ENCODE data around the gene OSTF1.

The OSTF1 gene

DNA sequence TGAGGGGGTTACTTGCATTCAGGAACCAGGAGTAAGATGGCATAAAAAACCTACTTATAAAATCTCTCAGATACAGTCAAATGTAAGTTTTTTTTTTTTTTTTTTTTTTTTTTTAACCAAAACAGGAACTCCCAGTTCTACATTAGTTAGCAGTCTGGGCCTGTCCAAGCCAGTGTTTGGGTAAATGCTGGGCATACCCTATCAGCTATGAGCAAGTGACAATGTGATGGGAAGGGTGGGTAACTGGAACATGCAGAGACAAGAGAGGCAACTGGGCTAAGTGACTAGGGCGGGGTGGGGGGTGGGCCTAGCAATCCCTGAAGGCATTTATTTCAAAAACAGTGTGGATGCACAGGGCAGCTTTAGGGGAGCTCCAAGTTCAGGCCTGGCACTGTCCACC, 2.7 kb upstream of the OSTF1 start:
- no peak for DNase-seq

DNA sequence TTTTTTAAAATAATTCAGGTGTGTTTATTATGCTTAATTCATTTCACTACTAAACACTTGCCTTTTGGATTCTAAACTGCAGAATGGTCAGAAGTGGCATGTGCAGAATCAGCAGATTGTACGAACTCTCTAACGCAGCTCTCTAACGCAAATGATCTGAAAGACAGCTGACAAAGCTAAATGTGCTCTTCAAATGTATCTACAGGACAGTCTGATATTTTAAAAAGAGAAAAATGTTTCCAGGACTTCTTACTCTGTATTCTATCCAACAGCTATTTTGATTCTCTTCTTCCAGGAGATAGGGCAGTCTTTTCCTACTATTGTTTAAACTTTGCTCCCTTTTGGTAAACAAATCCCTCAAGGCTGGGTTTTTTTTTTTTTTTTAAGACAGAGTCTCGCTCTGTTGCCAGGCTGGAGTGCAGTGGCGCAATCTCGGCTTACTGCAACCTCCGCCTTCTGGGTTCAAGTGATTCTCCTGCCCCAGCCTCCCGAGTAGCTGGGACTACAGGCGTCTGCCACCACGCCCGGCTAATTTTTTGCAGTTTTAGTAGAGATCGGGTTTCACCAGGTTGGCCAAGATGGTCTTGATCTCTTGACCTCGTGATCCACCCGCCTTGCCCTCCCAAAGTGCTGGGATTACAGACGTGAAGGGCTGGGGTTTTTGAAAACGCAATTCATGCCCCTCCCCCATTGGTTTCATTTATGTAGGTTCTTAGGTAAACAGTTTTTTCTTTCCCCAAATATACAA, 1.6 kb upstream of the OSTF1 start:
- DNase-seq: no peak

DNA sequence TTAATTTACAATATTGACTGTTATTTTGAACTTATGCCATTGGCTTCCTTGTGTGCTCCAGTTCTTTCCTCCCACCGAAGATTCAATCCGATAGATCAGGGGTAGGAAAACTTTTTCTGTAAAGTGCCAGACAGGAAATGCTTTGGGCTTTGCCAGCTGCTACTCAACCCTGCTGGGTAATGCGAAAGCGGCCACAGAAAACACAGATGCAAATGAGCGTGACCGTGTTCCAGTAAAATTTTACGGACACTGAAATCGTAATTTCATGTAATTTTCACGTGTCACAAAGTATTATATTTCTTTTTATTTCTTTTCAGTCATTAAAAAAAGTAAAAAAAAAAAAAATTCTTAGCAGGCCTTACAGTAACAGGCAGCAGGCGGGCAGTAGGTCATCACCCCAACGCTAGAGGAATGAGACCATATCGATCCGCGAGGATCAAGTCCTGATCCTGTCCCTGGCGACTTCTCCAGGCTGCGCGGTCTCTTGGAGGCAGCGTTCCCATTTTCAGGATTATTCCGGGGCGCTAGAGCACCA, 958 bp upstream of the OSTF1 start:
- DNase-seq: peak; percentile 60

DNA sequence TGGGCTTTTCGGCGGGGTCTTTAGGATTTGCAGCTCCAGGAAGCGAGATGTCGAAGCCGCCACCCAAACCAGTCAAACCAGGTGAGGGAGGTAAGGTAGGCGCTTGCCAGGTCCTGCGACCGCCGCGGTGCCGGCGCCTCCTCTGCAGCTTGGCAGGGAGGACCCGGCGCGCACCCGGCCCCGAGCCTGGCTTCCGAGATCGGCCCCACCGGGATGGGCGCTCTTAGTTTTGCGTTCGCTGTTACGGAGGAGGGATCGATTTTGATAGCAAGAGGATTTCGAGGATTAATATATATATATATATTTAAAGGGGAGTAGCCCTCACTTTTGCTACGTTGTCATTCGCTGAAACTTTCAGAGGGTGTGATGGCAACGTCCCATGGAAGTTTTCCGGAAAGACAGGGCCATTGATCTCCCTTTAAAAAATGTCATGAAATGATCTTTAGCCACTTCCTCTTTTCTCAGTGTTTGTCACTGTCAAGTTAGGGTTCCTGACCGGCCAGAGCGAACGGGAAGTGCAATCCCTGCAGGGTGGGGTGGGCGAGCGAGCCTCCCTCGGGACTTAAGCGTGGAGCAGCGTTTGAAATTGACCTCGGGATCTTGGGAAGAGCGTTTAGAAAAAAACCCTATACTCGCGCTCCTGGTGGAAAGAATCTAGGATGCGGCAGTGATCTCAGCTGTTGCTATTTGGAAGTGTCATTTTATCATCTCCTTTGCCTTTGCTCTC, 495 bp downstream of the OSTF1 start:
- DNase-seq: peak; percentile 19

DNA sequence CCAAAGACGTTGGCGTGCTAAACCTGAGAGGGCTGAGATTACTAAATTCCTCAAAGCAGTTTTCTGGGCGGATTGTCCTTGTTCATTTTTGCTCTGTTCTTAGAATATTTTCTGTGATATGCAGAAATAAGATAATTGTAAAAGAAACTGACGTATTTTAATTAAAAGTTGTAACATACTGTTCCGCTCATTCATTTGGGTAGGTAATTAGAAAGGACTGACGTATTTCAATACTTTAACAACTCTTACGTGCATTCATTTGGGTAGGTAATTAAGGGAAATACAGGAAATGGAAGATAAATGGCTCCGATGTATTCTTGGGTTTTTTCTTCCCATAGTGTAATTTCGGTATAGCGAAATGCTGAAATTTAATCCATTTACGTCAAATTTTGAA, 1.1 kb downstream of the OSTF1 start:
- DNase-seq: no peak

DNA sequence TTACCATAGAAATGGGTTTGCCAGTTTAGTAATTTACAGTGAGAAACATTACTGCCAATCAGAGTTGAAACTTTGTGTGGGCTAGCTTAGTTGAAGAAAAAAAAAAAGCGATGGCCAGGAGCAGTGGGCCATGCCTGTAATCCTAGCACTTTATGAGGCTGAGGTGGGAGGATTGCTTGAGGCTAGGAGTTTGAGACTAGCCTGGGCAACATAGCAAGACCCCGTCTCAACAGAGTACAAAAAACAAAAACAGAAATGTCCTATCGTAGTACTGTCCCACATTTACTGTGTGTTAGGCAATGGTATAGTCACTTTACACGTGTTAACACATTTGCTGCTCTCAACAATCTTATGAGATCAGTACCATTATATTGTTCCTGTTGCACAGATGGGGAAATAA, 2.3 kb downstream of the OSTF1 start:
- DNase-seq: no peak

DNA sequence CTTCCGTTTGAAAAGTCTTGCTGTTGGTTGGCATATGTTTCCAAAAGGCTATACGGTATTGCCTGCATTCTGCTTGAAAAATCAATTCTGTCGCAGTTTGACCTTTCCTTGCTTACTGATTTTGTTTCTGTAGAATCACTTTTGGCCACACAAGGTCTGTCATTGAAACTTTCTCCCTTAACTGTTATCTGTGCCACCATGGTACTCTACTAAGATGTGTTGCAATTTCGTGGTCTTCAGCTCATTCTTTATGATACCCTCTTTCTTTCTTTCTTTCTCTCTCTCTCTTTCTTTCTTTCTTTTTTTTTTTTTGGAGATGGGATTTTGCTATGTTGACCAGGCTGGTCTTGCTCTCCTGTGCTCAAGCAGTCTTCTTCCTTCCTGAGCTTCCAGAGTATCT, 4.5 kb downstream of the OSTF1 start:
- DNase-seq: no peak

DNA sequence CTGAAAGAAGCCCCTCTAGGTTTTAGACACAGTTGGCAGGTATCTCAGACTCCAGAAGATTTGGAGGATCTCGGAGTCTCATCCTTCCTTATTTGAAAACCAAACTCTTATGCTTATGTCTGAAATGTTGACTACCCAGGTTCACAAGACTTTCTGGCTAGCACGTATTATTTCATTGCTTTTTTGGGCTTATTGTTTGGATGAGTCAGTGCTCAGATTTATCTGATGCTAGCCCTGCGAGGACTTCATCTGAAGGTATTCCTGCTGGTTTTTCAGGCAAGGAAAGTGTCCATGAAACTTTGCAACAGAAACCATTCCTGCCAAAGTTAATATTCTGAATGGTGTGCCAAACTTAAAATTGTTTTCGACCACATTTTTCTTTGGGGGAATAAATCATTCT, 8.5 kb downstream of the OSTF1 start:
- DNase-seq: no peak

DNA sequence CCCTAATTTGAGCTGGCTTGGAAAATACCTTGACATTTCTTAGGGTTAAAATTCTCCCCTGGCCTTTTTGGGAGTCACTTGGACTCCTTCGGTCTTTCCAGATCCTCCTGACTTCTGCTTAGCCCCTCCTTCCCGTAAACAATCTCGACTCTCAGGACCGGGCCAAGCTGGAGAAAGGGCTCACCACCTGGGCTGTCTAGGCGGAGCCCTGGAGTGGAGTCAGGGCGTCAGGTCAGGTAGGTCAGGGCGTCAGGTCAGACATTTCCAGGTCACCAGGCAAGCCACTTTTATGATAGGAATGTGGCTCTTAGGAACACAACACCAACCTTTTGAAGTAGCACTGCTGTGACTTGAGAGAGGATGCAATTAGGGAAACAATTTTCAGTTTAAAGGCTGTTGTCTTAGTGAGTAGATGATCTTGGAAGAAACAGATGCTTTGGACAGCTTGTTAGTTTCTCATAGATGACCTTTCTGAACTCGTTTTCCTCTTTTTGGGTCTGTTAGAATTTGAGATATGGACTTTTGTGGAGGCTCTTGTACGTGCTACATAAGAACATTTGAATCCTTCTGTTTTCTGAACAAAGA, 12.8 kb downstream of the OSTF1 start:
- DNase-seq: no peak

DNA sequence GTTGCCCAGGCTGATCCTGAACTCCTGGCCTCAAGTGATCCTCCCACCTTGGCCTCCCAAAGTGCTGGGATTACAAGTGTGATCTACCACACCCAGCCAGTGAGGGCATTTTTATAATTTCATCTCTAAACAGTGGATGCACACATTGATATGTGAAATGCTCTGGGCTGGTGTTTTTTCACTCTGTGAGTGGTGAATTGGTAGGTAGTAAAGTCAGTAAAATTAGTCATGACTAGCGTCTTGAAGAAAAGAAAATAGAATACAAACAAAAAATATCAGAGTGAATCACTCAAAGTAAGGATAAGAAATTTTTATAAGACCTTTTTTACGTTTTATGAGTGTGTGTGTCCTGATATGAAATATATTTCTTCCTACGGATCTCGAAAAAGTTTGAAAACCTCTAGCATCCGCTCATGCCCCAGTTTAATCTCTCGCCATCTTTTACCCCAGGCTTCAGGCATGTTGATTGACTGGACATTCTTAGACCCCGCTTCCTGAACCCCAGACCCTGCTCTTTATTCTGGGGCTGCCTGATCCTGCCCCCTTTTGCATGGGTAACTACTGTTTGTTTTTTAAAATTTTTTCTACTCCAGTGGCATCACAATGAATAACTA, 14.0 kb downstream of the OSTF1 start:
- no peak for DNase-seq

DNA sequence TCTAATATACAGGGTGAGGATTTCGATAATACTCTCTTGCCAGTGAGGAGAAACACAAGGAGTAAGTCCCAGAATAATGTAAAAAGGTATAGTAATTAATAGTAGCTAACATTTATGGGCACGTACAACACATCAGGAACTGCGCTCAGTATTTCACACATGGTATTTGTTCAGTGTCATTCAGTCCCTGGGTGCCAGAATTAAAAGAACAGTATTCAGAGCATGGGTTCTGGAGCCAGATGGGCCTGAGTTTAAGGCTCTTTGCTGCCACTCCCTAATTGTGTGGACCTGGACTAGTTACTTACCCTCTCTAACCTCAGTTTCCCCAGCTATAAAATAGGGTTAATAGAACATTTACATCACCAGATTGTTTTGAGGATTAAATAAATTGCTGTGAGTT, 16.3 kb downstream of the OSTF1 start:
- DNase-seq: no peak

DNA sequence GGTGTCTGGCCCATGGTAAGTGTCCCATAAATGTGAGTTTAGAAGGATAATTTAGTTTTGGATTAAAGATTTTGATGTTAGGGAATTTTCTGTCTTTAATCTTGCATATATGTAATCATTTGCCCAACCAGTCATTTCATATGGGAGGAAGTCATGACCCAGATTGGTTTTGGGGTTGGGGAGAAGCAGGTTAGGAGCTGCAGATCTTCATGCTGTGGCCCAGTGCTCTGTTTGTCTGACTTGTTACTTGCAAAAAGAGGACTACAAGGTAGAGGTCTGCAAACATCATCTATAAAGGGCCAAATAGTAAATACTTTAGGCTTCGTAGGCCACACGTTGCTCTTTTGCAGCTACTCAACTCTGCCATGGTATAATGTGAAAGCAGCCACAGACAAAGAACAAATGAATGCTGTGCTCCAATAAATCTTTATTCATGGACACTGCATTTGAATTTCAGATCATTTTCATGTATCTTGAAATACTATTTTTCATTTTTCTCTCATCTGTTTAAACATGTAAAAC, 16.8 kb downstream of the OSTF1 start:
- no peak for DNase-seq

DNA sequence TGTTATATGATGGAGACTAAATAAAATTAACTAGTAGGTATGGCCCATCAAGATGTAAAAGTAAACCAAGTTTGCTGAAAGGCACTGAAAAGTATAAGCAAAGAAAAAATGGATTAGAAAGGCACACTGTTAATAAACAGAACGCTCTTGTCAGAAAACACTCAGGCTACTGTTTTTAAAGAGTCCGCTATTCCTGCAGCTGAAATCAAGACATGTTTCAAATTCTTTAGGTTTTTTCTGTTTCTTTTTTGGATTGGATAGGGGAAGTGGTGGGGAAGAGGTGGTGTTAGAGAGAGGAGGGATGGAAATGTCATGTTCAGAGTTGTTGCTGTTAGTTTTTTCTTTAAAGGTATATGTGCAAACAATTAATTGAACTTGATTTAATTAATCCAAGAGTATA, 17.5 kb downstream of the OSTF1 start:
- no peak for DNase-seq

DNA sequence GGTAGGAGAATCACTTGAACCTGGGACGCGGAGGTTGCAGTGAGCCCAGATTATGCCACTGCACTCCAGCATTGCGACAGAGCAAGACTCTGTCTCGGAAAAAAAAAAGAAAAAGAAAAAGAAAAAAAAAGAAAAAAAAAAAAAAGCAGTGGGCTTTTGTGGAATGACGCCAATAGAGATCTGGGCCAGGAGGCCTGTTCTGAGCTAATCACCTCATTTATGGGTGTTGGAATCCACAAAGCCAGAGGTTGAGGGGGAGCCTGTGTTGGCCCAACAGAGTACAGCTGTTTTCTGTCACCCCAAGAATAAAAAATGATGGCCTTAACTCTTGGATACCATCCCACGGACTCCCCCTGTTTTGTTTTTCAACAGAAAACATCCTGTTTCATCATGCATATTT, 18.5 kb downstream of the OSTF1 start:
- no peak for DNase-seq

DNA sequence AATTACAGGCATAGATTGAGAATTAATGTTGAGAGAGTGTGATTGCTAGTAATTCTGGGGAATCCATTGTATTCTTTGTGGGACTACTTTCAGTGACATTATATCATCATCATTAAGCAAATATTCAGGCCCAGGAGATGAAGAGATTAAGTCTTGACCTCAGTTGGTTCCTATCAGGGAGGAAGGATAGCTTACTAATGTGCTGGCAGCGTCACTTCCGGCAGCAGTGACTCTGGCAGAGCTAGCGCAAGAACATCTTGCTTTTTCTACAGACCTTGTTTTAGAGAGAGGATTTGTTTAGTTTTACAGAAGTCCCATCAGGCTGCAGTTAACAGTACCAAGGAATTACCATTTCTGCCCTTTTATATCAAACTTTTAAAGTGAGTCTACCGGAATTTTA, 20.3 kb downstream of the OSTF1 start:
- peak; percentile 36 for DNase-seq

DNA sequence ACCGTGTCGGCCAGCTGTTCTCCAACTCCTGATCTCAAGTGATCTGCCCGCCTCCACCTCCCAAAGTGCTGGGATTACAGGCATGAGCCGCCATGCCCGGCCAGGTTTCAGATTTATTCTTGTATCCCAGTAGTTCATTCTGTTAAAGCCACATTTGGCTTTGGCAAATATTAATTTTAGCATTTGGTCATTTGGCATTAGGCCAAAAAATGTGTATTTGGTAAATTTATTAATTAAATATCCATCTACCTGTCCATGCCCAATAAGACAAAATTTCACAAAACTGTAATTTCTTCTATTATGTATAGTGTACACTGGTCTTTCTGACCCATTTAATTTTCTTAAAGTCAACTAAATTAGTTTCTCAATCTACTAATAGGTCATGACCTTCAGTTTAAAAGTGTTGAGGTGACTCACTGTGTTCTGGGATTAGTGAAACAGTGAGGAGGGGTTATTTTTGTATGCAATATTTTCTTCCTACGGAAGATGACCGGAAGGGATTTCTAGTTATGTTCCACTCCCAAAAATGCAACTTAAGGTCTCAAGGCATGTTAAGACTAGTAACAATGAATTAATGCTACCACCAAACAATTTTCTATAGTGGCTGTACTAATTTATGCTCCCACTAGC, 21.0 kb downstream of the OSTF1 start:
- no peak for DNase-seq

DNA sequence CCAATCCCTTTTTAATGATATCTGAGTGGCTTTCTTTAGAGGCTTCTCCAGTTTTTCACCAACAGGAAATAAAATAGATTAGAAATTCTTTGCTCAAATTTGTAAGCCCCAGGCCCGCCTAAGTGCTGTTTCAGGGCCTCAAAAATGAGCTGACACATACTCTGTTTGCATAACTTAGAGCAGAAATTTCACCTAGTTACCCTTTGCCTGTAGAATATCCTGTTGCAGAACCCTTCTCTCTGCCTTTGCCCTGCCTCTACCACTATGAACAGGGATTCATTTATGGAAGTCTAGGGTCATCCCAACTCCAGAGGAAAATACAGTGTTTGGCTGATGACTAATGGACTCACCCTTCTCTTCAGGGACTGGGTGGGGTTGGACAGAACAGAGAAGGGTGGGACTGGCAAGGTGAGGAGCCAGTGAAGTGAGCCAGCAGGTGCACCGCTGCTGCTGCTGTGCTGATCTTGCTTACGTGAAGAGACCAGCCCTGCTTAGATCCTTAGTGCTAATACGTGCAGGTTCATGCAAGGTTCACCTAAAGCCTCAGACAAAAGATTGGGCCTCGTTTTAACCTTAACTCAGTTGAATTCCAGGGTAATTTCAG, 22.8 kb downstream of the OSTF1 start:
- DNase-seq: no peak

DNA sequence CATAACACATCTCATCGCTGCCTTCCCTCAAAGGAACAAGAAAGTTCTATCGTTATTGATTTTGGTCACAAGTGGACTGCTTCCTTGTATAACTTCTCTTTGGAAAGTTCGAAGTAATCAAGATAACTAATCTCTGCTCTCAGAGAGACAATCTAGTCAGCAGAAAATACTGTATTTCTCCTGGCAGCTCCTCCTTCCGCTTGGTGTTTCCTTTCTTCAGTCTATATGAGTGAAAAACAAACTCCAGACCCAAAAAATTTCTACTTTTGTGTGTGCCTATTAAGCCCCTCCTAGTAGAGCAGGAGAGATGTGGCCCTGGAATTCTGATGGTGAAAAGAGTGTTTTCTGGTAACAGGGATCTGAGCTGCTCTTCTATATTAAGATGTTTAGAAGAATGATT, 24.5 kb downstream of the OSTF1 start:
- no peak for DNase-seq

DNA sequence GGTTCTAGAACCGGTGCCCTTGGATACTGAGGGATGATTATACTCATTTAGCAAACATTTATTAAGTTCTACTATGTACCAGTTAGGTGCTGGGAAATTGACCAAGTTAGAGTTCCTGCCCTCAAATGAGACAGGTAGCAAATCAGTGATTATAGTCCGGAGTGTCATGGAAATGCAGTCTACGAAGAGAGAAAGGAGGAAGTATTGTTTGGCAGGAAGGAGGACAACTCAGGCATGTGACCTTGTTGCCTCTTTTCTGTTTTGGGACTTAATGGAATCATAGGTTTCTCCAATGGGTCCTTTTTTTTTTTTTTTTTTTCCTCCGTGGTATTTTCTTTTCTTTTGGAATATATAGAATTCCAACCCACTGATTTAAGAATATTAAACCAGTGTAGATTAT, 28.0 kb downstream of the OSTF1 start:
- no peak for DNase-seq

DNA sequence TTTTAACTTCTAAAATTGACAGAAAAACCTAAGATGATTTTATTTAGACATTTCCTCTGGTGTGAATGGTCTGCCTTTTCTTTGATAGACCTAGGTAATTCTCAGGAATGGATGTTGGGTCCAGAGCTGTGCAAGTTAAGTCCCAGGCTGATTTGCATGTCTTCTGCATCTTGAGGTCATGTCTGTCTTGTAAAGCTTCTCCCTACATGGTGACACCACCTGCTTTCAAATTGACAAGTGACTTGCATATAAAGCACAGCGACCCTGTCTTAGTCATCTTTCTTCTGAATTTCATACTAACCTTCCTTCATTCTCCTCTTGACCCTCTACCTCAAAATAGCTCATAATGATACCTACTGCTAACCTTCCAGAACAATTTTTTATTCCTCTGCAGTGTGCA, 29.2 kb downstream of the OSTF1 start:
- no peak for DNase-seq

DNA sequence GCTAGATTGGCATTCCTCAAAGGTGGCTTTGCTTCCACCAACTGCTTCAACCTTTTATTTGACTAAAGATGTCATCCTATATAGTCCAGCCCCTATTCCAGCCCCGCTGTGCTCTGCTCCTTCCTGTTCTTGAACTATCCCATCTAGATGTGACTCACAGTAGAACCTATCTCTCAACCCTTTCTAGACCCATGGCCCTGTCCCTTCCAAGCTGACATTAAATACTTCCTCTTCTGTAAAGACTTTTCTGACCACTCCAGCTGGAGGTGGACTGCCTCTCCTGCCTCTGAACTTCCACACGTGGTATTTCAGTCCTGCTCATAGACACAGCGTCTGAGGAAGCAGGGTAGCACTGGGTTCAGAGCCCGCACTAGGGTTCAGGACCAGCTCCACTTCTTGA, 32.4 kb downstream of the OSTF1 start:
- no peak for DNase-seq

DNA sequence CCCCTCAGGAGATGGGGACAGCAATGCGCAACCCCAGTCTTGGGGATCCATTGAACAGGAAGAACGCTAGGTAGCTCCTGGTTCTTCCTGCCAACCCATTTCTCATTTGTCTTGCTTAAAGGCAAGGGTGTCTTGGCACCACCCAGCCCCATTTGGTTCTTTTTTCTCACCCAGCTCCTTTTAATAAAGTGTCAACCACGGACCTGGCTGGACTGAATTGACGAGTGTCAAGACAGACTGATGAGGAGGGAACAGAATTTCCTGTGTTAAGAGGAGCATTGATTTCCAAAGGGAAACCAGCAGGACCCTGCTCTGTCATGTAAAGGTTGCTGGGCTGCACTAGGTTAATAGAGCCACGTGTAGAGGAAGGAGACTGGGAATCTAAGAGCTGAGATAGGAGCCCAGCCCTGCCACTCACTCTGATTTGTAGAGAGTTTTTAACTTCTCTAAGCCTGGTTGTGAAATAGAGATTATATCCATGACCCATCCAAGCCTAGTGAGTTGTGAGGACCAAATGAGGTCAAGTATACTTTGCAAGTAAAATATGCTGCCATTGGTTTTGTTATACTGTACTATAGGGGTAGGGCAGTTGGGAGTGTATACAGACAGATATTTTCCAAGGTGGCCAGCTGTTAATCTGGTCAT, 33.7 kb downstream of the OSTF1 start:
- no peak for DNase-seq

All from CD4-positive, alpha-beta T cell treated with Interleukin-6 for 4 hours (primary cell).